Gastrocnemius medialis (tissue), 4 donors: Measurements from ENCODE around the gene UBE2D3. TPM values are rescaled to one million over a fixed set of nuclear protein-coding genes. Genes with fewer than 3 reads are reported as not detected.

Experiments
- ATAC-seq, 2 donors: fragments of 150-250 bp; one replicate each; pipeline ENCODE4 v1.9.1; 2016
- DNase-seq, 2 donors: peaks; one replicate each; pipeline ENCODE4 v3.0.0-alpha.2; 2019
- H3K27ac ChIP-seq, 4 donors: fragments of 200-600 bp; sonication (generic); 1 replicate in 1 of 4; 2 replicates in 3 of 4; pipeline ENCODE4 v1.5.1; 2016 to 2018; ENCODE audit warnings: mild to moderate bottlenecking in 2 of 4, moderate library complexity in 1 of 4
- H3K27me3 ChIP-seq, 3 donors: fragments of 200-600 bp; sonication (generic) in 2 of 3; 1 replicate in 1 of 3; 2 replicates in 2 of 3; pipeline versions ENCODE4 v1.5.1 to v1.6.0; 2016 to 2019; ENCODE audit warnings: mild to moderate bottlenecking in 1 of 3, moderate library complexity in 1 of 3
- H3K36me3 ChIP-seq, 2 donors: fragments of 200-600 bp; sonication (generic) in 1 of 2; one replicate each; pipeline ENCODE4 v1.5.1; 2017 to 2018
- H3K4me1 ChIP-seq, 2 donors: fragments of 200-600 bp; sonication (generic) in 1 of 2; one replicate each; pipeline ENCODE4 v1.5.1; 2016 to 2017; ENCODE audit warnings: mild to moderate bottlenecking in 2 of 2
- H3K4me3 ChIP-seq, 4 donors: fragments of 200-600 bp; sonication (generic) in 3 of 4; 1 replicate in 1 of 4; 2 replicates in 3 of 4; pipeline ENCODE4 v1.5.1; 2016 to 2019; ENCODE audit warnings: mild to moderate bottlenecking in 2 of 4
- H3K9me3 ChIP-seq, 3 donors: fragments of 200-600 bp; sonication (generic) in 2 of 3; 1 replicate in 1 of 3; 2 replicates in 2 of 3; pipeline ENCODE4 v1.5.1; 2016 to 2019
- POLR2A ChIP-seq, 2 donors: fragments of 450-650 bp; IDR thresholded peaks; one replicate each; pipeline ENCODE4 v1.6.1; 2017; ENCODE audit warnings: antibody characterized with exemption in 2 of 2, mild to moderate bottlenecking in 2 of 2, moderate library complexity in 2 of 2
- in situ Hi-C, 4 donors: fragments of 200-750 bp; cut with MboI; loops; one replicate each; pipeline versions ENCODE4 v1.15.0 to v1.8.0; 2017; ENCODE audit warnings: low sequenced_read_pairs in 4 of 4
- intact Hi-C: fragments of 100-400 bp; cut with DNase I; formaldehyde crosslinking; loops from one replicate; pipeline ENCODE4 v1.15.1; 2023; ENCODE audit warnings: low total_unique reads
- total RNA-seq, 4 donors: library from RNA; depleted of rRNA; stranded (reverse); fragments of >200 nt; gene quantifications; one replicate each; pipeline versions ENCODE4 v1.1.0 to v1.2.3, GENCODE V29; 2016
- TF ChIP-seq, protein P1 (sequence below), 5 experiments: fragments of 450-650 bp in 3 of 5; fragments of 200-600 bp in 2 of 5; sonication (generic) in 2 of 5; IDR thresholded peaks in 4 of 5; conservative IDR thresholded peaks in 1 of 5; 1 replicate in 4 of 5; 2 replicates in 1 of 5; pipeline ENCODE4 v1.5.1; 2016 to 2019; ENCODE audit warnings: antibody characterized with exemption in 5 of 5, mild to moderate bottlenecking in 3 of 5, moderate library complexity in 3 of 5

UBE2D3 gene
- total RNA-seq, 4 donors from 2014 or later: 350 to 562 (median 392) TPM

DNA sequence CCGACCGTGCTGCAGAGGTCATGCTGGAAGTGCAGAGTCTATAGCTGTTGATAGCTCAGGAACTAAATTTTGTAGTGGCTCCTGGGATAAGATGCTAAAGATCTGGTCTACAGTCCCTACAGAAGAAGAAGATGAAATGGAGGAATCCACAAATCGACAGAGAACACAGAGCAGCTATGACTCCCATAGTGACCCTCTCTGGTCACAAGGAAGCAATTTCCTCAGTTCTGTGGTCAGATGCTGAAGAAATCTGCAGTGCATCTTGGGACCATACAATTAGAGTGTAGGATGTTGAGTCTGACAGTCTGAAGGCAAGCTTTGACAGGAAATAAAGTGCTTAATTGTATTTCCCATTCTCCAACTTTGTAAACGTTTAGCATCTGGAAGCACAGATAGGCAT lies 75.4 kb downstream of the UBE2D3 start:
- no peak for ATAC-seq
- no peaks in the 10 kb centered on the region for H3K27me3 ChIP-seq
- no peak for DNase-seq
- H3K4me3 ChIP-seq: no peak overlapping the region
- H3K27ac ChIP-seq: no peak overlapping the region
- H3K36me3 ChIP-seq: no peaks in the 10 kb centered on the region
- intact Hi-C loops (no loop called here), in situ Hi-C loops (loop anchor here in 1 of 4 donors (25.0 kb wide), 1 partner anchor 110 kb away; the partner anchor contains the start of gene CISD2)
- no peak for TF ChIP-seq POLR2A (IDR thresholded peaks at IDR 0.05)
- TF ChIP-seq, protein P1, sequence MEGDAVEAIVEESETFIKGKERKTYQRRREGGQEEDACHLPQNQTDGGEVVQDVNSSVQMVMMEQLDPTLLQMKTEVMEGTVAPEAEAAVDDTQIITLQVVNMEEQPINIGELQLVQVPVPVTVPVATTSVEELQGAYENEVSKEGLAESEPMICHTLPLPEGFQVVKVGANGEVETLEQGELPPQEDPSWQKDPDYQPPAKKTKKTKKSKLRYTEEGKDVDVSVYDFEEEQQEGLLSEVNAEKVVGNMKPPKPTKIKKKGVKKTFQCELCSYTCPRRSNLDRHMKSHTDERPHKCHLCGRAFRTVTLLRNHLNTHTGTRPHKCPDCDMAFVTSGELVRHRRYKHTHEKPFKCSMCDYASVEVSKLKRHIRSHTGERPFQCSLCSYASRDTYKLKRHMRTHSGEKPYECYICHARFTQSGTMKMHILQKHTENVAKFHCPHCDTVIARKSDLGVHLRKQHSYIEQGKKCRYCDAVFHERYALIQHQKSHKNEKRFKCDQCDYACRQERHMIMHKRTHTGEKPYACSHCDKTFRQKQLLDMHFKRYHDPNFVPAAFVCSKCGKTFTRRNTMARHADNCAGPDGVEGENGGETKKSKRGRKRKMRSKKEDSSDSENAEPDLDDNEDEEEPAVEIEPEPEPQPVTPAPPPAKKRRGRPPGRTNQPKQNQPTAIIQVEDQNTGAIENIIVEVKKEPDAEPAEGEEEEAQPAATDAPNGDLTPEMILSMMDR (IDR thresholded peaks at IDR 0.05 in 4 of 5, conservative IDR thresholded peaks at IDR 0.05 in 1 of 5): no peak
- no peaks in the 10 kb centered on the region for H3K4me1 ChIP-seq
- no peaks in the 10 kb centered on the region for H3K9me3 ChIP-seq

Other genes with a start within 250 kb of the UBE2D3 start
- gene MANBA, start 66.6 kb downstream of the UBE2D3 start, total RNA-seq: 10 to 100 TPM in 3 of 4 donors, 1 to 10 TPM in 1; 8.9 to 15.5 (median 12.6) TPM
- gene CISD2, start 41.4 kb upstream of the UBE2D3 start, total RNA-seq: 1 to 10 TPM; 3.8 to 8.9 (median 5.3) TPM
- gene SLC9B1, start 192.2 kb upstream of the UBE2D3 start, total RNA-seq: not detected
- gene SLC9B2, start 249.2 kb upstream of the UBE2D3 start, total RNA-seq: 1 to 10 TPM; 2.0 to 6.1 (median 2.3) TPM